ENCODE data around the gene DDX1.

DNA sequence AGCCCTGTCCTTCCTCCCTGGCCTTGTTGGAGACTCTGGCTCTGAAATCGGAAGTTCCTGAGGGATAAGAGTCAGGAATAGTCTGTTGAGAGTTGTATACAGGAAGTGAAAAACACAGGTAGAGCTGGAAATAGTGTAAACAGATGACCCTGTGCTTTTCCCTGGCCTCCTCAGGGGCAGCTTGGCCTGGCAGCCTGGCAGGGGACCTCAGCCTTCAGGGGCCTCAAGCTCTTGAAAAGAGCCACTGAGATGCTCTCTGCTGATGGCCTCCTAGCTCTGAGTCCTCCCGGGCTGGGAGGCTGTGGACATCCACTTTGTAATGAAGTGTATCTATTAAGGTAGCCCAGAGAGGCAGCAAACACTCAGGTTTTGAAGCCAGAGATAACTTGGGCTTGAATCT lies 79.3 kb downstream of the DDX1 start:
- TF ChIP-seq, protein P1, sequence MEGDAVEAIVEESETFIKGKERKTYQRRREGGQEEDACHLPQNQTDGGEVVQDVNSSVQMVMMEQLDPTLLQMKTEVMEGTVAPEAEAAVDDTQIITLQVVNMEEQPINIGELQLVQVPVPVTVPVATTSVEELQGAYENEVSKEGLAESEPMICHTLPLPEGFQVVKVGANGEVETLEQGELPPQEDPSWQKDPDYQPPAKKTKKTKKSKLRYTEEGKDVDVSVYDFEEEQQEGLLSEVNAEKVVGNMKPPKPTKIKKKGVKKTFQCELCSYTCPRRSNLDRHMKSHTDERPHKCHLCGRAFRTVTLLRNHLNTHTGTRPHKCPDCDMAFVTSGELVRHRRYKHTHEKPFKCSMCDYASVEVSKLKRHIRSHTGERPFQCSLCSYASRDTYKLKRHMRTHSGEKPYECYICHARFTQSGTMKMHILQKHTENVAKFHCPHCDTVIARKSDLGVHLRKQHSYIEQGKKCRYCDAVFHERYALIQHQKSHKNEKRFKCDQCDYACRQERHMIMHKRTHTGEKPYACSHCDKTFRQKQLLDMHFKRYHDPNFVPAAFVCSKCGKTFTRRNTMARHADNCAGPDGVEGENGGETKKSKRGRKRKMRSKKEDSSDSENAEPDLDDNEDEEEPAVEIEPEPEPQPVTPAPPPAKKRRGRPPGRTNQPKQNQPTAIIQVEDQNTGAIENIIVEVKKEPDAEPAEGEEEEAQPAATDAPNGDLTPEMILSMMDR (IDR thresholded peaks at IDR 0.05), result no peak
- no peak for TF ChIP-seq POLR2A (IDR thresholded peaks at IDR 0.05)
